ENCODE data around the gene TSGA10IP.

Gene TSGA10IP

DNA sequence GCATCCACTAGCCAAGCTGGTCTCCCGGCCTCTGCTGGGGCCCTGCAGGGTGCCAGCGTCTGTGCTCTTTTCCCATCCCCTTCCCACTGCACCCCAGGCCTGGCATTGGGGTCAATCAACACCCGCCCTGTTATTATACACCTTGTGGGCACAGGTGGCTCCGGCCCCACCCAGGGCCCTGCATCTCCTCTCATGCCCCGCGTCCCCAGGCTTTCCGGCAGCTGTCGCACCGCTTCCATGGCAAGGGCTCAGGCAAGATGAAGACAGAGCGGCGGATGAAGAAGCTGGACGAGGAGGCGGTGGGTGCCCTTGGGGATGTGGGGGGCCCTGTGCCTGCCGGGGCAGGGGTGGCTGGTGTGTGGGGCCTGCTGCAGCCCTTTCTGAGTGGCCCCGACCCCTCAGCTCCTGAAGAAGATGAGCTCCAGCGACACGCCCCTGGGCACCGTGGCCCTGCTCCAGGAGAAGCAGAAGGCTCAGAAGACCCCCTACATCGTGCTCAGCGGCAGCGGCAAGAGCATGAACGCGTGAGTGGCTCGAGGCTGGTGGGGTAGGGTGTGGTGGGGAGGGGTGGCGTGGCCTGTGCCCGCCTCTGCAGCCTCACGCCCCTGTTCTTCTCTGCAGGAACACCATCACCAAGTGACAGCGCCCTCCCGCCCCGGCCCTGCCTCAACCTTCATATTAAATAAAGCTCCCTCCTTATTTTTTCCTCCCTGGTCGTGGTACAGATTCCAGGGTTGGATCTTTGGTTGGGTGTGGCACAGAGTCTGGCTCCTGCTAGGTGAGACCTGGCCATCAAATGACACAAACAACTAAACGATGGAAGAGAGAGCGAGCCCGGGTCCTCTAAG, 33.3 kb downstream of the TSGA10IP start:
- H3K4me3 ChIP-seq (ENCODE audit: low read length): no peak overlapping the region
- no peaks in the 10 kb centered on the region for H3K4me1 ChIP-seq (ENCODE audit: insufficient read depth, low read length)
- no peak overlapping the region for H2AFZ ChIP-seq (ENCODE audit: low read depth, low read length)
- peaks cover 40% of the 10 kb centered on the region for H3K36me3 ChIP-seq (ENCODE audit: insufficient read depth, low read length)
- no peaks in the 10 kb centered on the region for H3K9me3 ChIP-seq (ENCODE audit: low read length)
- no peaks in the 10 kb centered on the region for H3K27me3 ChIP-seq (ENCODE audit: insufficient read depth, low read length)

- no peaks in the 10 kb centered on the region for H3K4me1 ChIP-seq (ENCODE audit: insufficient read depth, low read length)
- H3K27me3 ChIP-seq (ENCODE audit: insufficient read depth, low read length): no peaks in the 10 kb centered on the region
- H3K4me3 ChIP-seq (ENCODE audit: low read length): no peak overlapping the region
- no peaks in the 10 kb centered on the region for H3K9me3 ChIP-seq (ENCODE audit: low read length)
- peaks cover 40% of the 10 kb centered on the region for H3K36me3 ChIP-seq (ENCODE audit: insufficient read depth, low read length)
- no peak overlapping the region for H2AFZ ChIP-seq (ENCODE audit: low read depth, low read length)
These were observed 34.0 kb downstream of the TSGA10IP start for GRCh38 chr11:65979261-65979759.

- Histone ChIP-seq H3K27me3 (ENCODE audit: insufficient read depth, low read length) (no peaks in the 10 kb centered on the region), H3K9me3 (ENCODE audit: low read length) (no peaks in the 10 kb centered on the region), H3K4me1 (ENCODE audit: insufficient read depth, low read length) (no peaks in the 10 kb centered on the region), H2AFZ (ENCODE audit: low read depth, low read length) (no peak overlapping the region), H3K4me3 (ENCODE audit: low read length) (no peak overlapping the region), H3K36me3 (ENCODE audit: insufficient read depth, low read length) (peaks cover 34% of the 10 kb centered on the region)
These were observed 35.9 kb downstream of the TSGA10IP start for GRCh38 chr11:65981101-65981740.

- Histone ChIP-seq H2AFZ (ENCODE audit: low read depth, low read length) (no peak overlapping the region), H3K9me3 (ENCODE audit: low read length) (no peaks in the 10 kb centered on the region), H3K4me3 (ENCODE audit: low read length) (no peak overlapping the region), H3K4me1 (ENCODE audit: insufficient read depth, low read length) (no peaks in the 10 kb centered on the region), H3K27me3 (ENCODE audit: insufficient read depth, low read length) (no peaks in the 10 kb centered on the region), H3K36me3 (ENCODE audit: insufficient read depth, low read length) (peaks cover 24% of the 10 kb centered on the region)
These were observed 36.9 kb downstream of the TSGA10IP start for GRCh38 chr11:65981972-65982823.

GRCh38 chr11:65982824-65983588, 37.7 kb downstream of the TSGA10IP start:
- H2AFZ ChIP-seq (ENCODE audit: low read depth, low read length): no peak overlapping the region
- H3K4me3 ChIP-seq (ENCODE audit: low read length): no peak overlapping the region
- H3K9me3 ChIP-seq (ENCODE audit: low read length): no peaks in the 10 kb centered on the region
- H3K36me3 ChIP-seq (ENCODE audit: insufficient read depth, low read length): peaks cover 16% of the 10 kb centered on the region
- no peaks in the 10 kb centered on the region for H3K27me3 ChIP-seq (ENCODE audit: insufficient read depth, low read length)
- H3K4me1 ChIP-seq (ENCODE audit: insufficient read depth, low read length): no peaks in the 10 kb centered on the region

- Histone ChIP-seq H3K27me3 (ENCODE audit: insufficient read depth, low read length) (no peaks in the 10 kb centered on the region), H3K36me3 (ENCODE audit: insufficient read depth, low read length) (peaks cover 10% of the 10 kb centered on the region), H3K4me1 (ENCODE audit: insufficient read depth, low read length) (no peaks in the 10 kb centered on the region), H2AFZ (ENCODE audit: low read depth, low read length) (no peak overlapping the region), H3K9me3 (ENCODE audit: low read length) (no peaks in the 10 kb centered on the region), H3K4me3 (ENCODE audit: low read length) (no peak overlapping the region)
These were observed 38.3 kb downstream of the TSGA10IP start for GRCh38 chr11:65983589-65983987.

DNA sequence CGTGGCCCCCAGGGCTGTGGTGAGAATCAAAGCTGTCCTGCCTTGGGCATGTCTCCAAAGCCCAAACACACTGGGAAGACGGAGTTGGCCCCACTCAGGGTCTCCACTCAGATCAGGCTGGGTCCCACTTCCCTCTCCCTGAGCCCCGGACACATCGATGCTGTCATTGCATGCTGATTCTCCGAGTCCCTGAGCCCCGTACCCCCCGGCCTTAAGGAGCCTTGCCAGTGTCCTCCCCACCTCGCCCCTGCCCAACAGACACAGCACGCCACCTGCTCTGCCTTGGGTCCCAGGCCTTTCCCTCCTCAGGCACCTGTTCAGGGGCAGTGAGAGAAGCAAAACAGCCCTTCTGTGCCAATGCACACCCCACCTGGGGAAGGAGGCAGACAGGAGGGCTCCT, 42.1 kb downstream of the TSGA10IP start:
- H3K9me3 ChIP-seq (ENCODE audit: low read length): no peaks in the 10 kb centered on the region
- H3K36me3 ChIP-seq (ENCODE audit: insufficient read depth, low read length): peaks cover 3% of the 10 kb centered on the region
- H3K4me3 ChIP-seq (ENCODE audit: low read length): no peak overlapping the region
- H2AFZ ChIP-seq (ENCODE audit: low read depth, low read length): no peak overlapping the region
- no peaks in the 10 kb centered on the region for H3K4me1 ChIP-seq (ENCODE audit: insufficient read depth, low read length)
- no peaks in the 10 kb centered on the region for H3K27me3 ChIP-seq (ENCODE audit: insufficient read depth, low read length)

DNA sequence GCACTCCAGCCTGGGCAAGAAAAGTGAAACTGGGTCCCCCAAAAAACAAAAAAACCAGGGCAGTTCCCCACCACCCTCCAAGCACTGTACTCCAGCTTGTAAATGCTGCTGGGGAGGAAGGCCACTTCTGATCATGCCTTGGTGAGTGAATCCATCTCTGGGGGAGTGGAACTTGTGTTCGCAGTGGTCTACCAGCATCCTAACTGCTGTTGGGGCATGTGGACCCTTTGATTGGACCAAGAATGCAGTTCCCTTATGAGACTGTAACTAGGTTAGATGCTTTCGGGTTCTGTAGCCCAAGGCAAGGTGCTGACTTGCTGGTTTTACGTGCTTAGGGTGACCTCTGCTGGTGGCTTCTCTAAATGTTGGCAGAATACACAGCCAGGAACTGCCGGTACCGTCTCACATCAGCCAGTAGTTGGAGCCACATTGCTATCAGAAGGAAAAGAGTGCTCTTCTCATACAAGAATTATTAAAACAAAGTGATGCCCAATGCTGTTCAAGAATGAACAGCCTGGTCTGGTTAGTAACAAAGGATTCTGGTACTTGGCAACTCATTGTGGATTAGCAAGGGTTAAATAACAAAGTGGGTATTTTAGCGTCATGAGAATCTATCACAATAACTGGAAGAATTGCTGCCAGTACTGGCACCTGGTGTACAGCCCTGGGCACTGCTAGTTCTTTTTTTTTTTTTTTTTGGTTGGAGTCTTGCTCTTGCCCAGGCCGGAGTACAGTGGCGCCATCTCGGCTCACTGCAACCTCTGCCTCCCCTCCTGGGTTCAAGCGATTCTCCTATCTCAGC, 43.7 kb downstream of the TSGA10IP start:
- no peak overlapping the region for H2AFZ ChIP-seq (ENCODE audit: low read depth, low read length)
- H3K9me3 ChIP-seq (ENCODE audit: low read length): no peaks in the 10 kb centered on the region
- H3K4me3 ChIP-seq (ENCODE audit: low read length): no peak overlapping the region
- H3K36me3 ChIP-seq (ENCODE audit: insufficient read depth, low read length): peaks cover 3% of the 10 kb centered on the region
- H3K4me1 ChIP-seq (ENCODE audit: insufficient read depth, low read length): no peaks in the 10 kb centered on the region
- no peaks in the 10 kb centered on the region for H3K27me3 ChIP-seq (ENCODE audit: insufficient read depth, low read length)

GRCh38 chr11:65992056-65992455, 46.8 kb downstream of the TSGA10IP start:
- H3K9me3 ChIP-seq (ENCODE audit: low read length): no peaks in the 10 kb centered on the region
- H3K4me3 ChIP-seq (ENCODE audit: low read length): no peak overlapping the region
- peaks cover 5% of the 10 kb centered on the region for H3K36me3 ChIP-seq (ENCODE audit: insufficient read depth, low read length)
- H2AFZ ChIP-seq (ENCODE audit: low read depth, low read length): no peak overlapping the region
- H3K4me1 ChIP-seq (ENCODE audit: insufficient read depth, low read length): no peaks in the 10 kb centered on the region
- no peaks in the 10 kb centered on the region for H3K27me3 ChIP-seq (ENCODE audit: insufficient read depth, low read length)

GRCh38 chr11:65997286-65997685, 52.0 kb downstream of the TSGA10IP start:
- no peaks in the 10 kb centered on the region for H3K4me1 ChIP-seq (ENCODE audit: insufficient read depth, low read length)
- H3K27me3 ChIP-seq (ENCODE audit: insufficient read depth, low read length): no peaks in the 10 kb centered on the region
- H2AFZ ChIP-seq (ENCODE audit: low read depth, low read length): no peak overlapping the region
- H3K36me3 ChIP-seq (ENCODE audit: insufficient read depth, low read length): peaks cover 35% of the 10 kb centered on the region
- H3K9me3 ChIP-seq (ENCODE audit: low read length): no peaks in the 10 kb centered on the region
- H3K4me3 ChIP-seq (ENCODE audit: low read length): no peak overlapping the region

DNA sequence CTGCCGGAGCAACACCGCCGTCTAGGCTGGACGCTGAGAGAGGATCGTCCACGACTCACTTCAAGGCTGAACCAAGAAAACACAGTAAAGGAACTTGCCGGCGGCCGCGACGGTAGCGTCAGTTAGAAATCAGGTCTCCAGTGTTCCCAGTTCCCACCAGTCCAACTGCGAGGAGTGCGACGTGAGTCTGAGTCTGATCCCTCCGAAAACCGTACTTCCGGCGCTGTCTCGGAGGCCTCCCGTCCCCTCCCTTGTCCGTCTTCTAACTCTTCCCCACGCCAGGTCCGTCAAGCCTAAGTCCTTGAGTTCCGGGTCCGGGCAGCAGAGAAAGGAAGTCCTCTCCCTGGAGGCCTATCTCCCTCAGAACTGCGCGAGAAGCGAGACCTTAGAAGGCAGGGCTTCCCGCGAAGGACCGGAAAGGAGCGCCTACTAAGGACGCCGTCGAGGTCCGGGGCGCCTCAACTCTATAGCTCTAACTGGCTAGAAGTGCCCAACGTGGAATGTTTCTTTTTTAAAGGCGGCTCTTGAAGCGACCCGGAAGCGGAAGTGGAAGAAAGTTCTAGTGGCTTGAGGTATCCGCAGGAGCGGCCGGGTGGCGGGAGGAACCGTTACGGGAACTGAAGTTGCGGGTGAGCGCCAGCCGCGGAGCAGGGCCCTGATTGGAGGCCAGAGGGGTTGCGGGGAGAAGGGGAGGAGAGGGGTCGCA, 56.8 kb downstream of the TSGA10IP start, which contains the start of the genes BANF1 and EIF1AD:
Gene BANF1, plus strand, starts transcription at position 562 of the 706 bp plus-strand sequence. CDS start 748 bp downstream, outside the sequence.
Gene EIF1AD, minus strand, starts transcription at position 216 of the 706 bp plus-strand sequence. CDS start 1,768 bp downstream, outside the sequence.
- H3K4me3 ChIP-seq (ENCODE audit: low read length): peak within 1 kb of the TSS; percentile 72
- no peaks in the 10 kb centered on the region for H3K27me3 ChIP-seq (ENCODE audit: insufficient read depth, low read length)
- H2AFZ ChIP-seq (ENCODE audit: low read depth, low read length): peak within 1 kb of the TSS; percentile 78
- peaks cover 8% of the 10 kb centered on the region for H3K4me1 ChIP-seq (ENCODE audit: insufficient read depth, low read length)
- H3K36me3 ChIP-seq (ENCODE audit: insufficient read depth, low read length): peaks cover 53% of the 10 kb centered on the region
- H3K9me3 ChIP-seq (ENCODE audit: low read length): no peaks in the 10 kb centered on the region
